ENCODE measurements around the gene MTRR.

Gene MTRR

DNA sequence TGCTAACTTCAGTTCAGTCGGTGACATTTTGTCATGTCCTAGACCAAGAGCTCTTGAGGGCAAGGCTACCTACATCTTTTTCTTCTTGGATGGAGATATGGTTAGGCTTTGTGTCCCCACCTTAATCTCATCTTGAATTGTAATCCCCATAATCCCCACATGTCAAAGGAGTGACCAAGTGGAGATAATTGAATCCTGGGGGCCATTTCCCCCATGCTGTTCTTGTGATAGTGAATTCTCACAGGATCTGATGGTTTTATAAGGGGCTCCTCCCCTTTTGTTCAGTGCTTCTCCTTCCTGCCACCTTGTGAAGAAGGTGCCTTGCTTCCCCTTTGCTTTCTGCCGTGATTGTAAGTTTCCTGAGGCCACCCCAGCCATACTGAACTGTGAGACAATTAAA, 16.0 kb upstream of the MTRR start:
- Histone ChIP-seq H3K4me3 (ENCODE audit: low read length) (no peak overlapping the region), H3K27me3 (replicated peaks; ENCODE audit: insufficient read depth, low read length) (no peaks in the 10 kb centered on the region), H3K27ac (ENCODE audit: low read length) (no peak overlapping the region), H3K36me3 (replicated peaks; ENCODE audit: insufficient read depth, low read length) (no peaks in the 10 kb centered on the region), H2AFZ (ENCODE audit: low read length) (no peak overlapping the region), H4K20me1 (ENCODE audit: insufficient read depth, low read length) (no peaks in the 10 kb centered on the region), H3K79me2 (ENCODE audit: low read length) (no peaks in the 10 kb centered on the region), H3F3A (ENCODE audit: insufficient read depth, low read length) (no peaks in the 10 kb centered on the region), H3K4me1 (ENCODE audit: low read length) (peaks cover 4% of the 10 kb centered on the region), H3K9me2 (replicated peaks; ENCODE audit: insufficient read depth, low read length) (no peaks in the 10 kb centered on the region), H3K9me3 (replicated peaks; ENCODE audit: insufficient read depth, low read length) (no peaks in the 10 kb centered on the region), H3K4me2 (ENCODE audit: low read depth, low read length) (no peak overlapping the region), H3K9ac (ENCODE audit: low read length) (no peak overlapping the region)
- TF ChIP-seq EZH2phosphoT487 (IDR thresholded peaks at IDR 0.05; ENCODE audit: low read length) (no peak), CTCF (IDR thresholded peaks at IDR 0.05; ENCODE audit: low read length) (no peak), EZH2 (optimal IDR thresholded peaks at IDR 0.05; ENCODE audit: low read depth, low read length) (no peak)
- DNase-seq = no peak

GRCh38 chr5:7855611-7856010, 13.3 kb upstream of the MTRR start:
- Histone ChIP-seq H3K27me3 (replicated peaks; ENCODE audit: insufficient read depth, low read length) (no peaks in the 10 kb centered on the region), H3K79me2 (ENCODE audit: low read length) (no peaks in the 10 kb centered on the region), H3K27ac (ENCODE audit: low read length) (no peak overlapping the region), H3K9me3 (replicated peaks; ENCODE audit: insufficient read depth, low read length) (no peaks in the 10 kb centered on the region), H3K36me3 (replicated peaks; ENCODE audit: insufficient read depth, low read length) (peaks cover 6% of the 10 kb centered on the region; the same call in 1 of the 2 replicates), H3F3A (ENCODE audit: insufficient read depth, low read length) (peaks cover 8% of the 10 kb centered on the region; the same call in 1 of the 2 replicates), H3K4me1 (ENCODE audit: low read length) (peaks cover 20% of the 10 kb centered on the region), H3K9me2 (replicated peaks; ENCODE audit: insufficient read depth, low read length) (no peaks in the 10 kb centered on the region), H3K9ac (ENCODE audit: low read length) (no peak overlapping the region), H3K4me2 (ENCODE audit: low read depth, low read length) (no peak overlapping the region), H3K4me3 (ENCODE audit: low read length) (no peak overlapping the region), H4K20me1 (ENCODE audit: insufficient read depth, low read length) (no peaks in the 10 kb centered on the region), H2AFZ (ENCODE audit: low read length) (no peak overlapping the region)
- DNase-seq = no peak
- TF ChIP-seq EZH2phosphoT487 (IDR thresholded peaks at IDR 0.05; ENCODE audit: low read length) (no peak), CTCF (IDR thresholded peaks at IDR 0.05; ENCODE audit: low read length) (no peak), EZH2 (optimal IDR thresholded peaks at IDR 0.05; ENCODE audit: low read depth, low read length) (no peak)

DNA sequence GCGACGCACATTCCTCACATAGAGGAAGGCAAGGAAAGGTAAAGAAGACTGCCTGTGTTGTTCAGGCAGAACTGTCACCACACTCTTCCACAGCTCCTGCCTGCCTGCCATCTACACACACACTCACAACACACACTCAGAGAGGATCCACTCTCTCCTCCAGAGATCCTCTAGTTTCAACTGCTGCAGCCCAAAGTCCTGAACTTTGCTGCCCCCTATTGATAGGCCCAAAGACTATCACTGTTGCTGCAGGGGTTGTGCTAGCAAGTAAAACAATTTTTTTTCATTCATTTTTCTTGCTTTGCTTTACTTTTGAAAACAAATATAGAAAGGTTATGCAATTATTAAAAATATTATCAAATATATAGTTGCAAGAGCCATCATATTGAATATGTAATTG, 12.1 kb upstream of the MTRR start:
- H3K27me3 ChIP-seq (replicated peaks; ENCODE audit: insufficient read depth, low read length) = no peaks in the 10 kb centered on the region
- H3K9ac ChIP-seq (ENCODE audit: low read length) = no peak overlapping the region
- no peak overlapping the region for H2AFZ ChIP-seq (ENCODE audit: low read length)
- H3K9me3 ChIP-seq (replicated peaks; ENCODE audit: insufficient read depth, low read length) = no peaks in the 10 kb centered on the region
- no peak overlapping the region for H3K27ac ChIP-seq (ENCODE audit: low read length)
- H3K4me2 ChIP-seq (ENCODE audit: low read depth, low read length) = no peak overlapping the region
- peaks cover 10% of the 10 kb centered on the region; the same call in 1 of the 2 replicates for H3K36me3 ChIP-seq (replicated peaks; ENCODE audit: insufficient read depth, low read length)
- no peaks in the 10 kb centered on the region for H3K9me2 ChIP-seq (replicated peaks; ENCODE audit: insufficient read depth, low read length)
- DNase-seq = peak; percentile 67
- no peak for TF ChIP-seq EZH2 (optimal IDR thresholded peaks at IDR 0.05; ENCODE audit: low read depth, low read length)
- TF ChIP-seq EZH2phosphoT487 (IDR thresholded peaks at IDR 0.05; ENCODE audit: low read length) = no peak
- peak; percentile 72 for TF ChIP-seq CTCF (IDR thresholded peaks at IDR 0.05; ENCODE audit: low read length)
- H3K79me2 ChIP-seq (ENCODE audit: low read length) = no peaks in the 10 kb centered on the region
- peaks cover 8% of the 10 kb centered on the region; the same call in 1 of the 2 replicates for H3F3A ChIP-seq (ENCODE audit: insufficient read depth, low read length)
- no peaks in the 10 kb centered on the region for H4K20me1 ChIP-seq (ENCODE audit: insufficient read depth, low read length)
- no peak overlapping the region for H3K4me3 ChIP-seq (ENCODE audit: low read length)
- peaks cover 20% of the 10 kb centered on the region for H3K4me1 ChIP-seq (ENCODE audit: low read length)

All from MM.1S (cell line).